ENCODE measurements around the gene GMDS. TPM values are rescaled to one million over a fixed set of nuclear protein-coding genes. Genes with fewer than 3 reads are reported as not detected.

The GMDS gene
- total and polyA plus RNA-seq, 2 experiments from 2014 or later = 30.1 to 36.5 TPM

- H3K36me3 ChIP-seq (ENCODE audit: insufficient read depth) = no peaks in the 10 kb centered on the region
- H3K27me3 ChIP-seq (ENCODE audit: insufficient read depth) = no peaks in the 10 kb centered on the region
- H3K27ac ChIP-seq (ENCODE audit: low read depth) = no peak overlapping the region
- no peaks in the 10 kb centered on the region for H3K79me2 ChIP-seq (replicated peaks; ENCODE audit: insufficient read depth)
- Mint-ChIP-seq H3K36me3 (ENCODE audit: low read depth) (no peaks in the 10 kb centered on the region), H3K9me3 (no peaks in the 10 kb centered on the region), H3K4me3 (no peak overlapping the region), H3K27ac (no peak overlapping the region), H3K4me1 (peaks cover 5% of the 10 kb centered on the region), H3K27me3 (ENCODE audit: insufficient read depth, low read depth, poor library complexity) (peaks cover 4% of the 10 kb centered on the region)
- H3F3A ChIP-seq (replicated peaks; ENCODE audit: low read depth) = no peaks in the 10 kb centered on the region
- DNase-seq (ENCODE audit: low spot score) = no peak
- no peak for TF ChIP-seq ZNF331 (CRISPR knock-in tag; IDR thresholded peaks at IDR 0.05; ENCODE audit: low read depth)
- no peak for TF ChIP-seq ETS1 (IDR thresholded peaks at IDR 0.05)
- TF ChIP-seq ZNF462 (CRISPR knock-in tag; IDR thresholded peaks at IDR 0.05) = no peak
- no peak for TF ChIP-seq CTCF (conservative IDR thresholded peaks at IDR 0.05; ENCODE audit: low read depth in 2 of 2)
- no peak for TF ChIP-seq EZH2phosphoT487 (IDR thresholded peaks at IDR 0.05; ENCODE audit: unreplicated experiment)
- no peak for TF ChIP-seq JUNB (IDR thresholded peaks at IDR 0.05; ENCODE audit: unreplicated experiment)
- no peak for TF ChIP-seq REST (IDR thresholded peaks at IDR 0.05; ENCODE audit: unreplicated experiment)
- no peak for TF ChIP-seq EZH2 (IDR thresholded peaks at IDR 0.05; ENCODE audit: low read depth, unreplicated experiment)
- no peak for TF ChIP-seq STAT1 (IDR thresholded peaks at IDR 0.05; ENCODE audit: unreplicated experiment)
- no peak for TF ChIP-seq POLR2AphosphoS5 (IDR thresholded peaks at IDR 0.05; ENCODE audit: low read depth)
- H3K4me3 ChIP-seq = no peak overlapping the region
- no peaks in the 10 kb centered on the region; the same call in 1 of the 2 replicates for H3K4me1 ChIP-seq (ENCODE audit: insufficient read depth)
- H2AFZ ChIP-seq = no peak overlapping the region
- no peaks in the 10 kb centered on the region for H3K9me2 ChIP-seq (ENCODE audit: insufficient read depth)
- no peak overlapping the region for H3K4me2 ChIP-seq
- no peak for ATAC-seq
- no peaks in the 10 kb centered on the region for H4K20me1 ChIP-seq (replicated peaks; ENCODE audit: insufficient read depth)
Measured at GRCh38 chr6:1878330-1878729, 367.1 kb downstream of the GMDS start.
